ENCODE data around the gene BAZ2B. TPM values are rescaled to one million over a fixed set of nuclear protein-coding genes. Genes with fewer than 3 reads are reported as not detected.

BAZ2B gene
- total RNA-seq, 1 experiment from 2014 or later: 54.9 TPM

- no peak overlapping the region for H3K9ac ChIP-seq (ENCODE audit: extremely low read depth, insufficient read length, low read length)
- no peak overlapping the region for H3K27ac Mint-ChIP-seq
- H3K4me1 Mint-ChIP-seq: 0 out of 4 replicates have a peak, but pooled peaks cover 0 to 2% of the 10 kb centered on the region in 2 experiments
- H2BK120ac ChIP-seq (ENCODE audit: low read depth, low read length, poor library complexity, severe bottlenecking): no peak overlapping the region
- no peak overlapping the region for H3K18ac ChIP-seq (ENCODE audit: insufficient read length, low read depth, low read length)
- H2BK12ac ChIP-seq (ENCODE audit: insufficient read length, low read depth, low read length): no peak overlapping the region
- H3K27ac ChIP-seq (ENCODE audit: insufficient read length, low read depth, low read length): no peak overlapping the region
- no peak overlapping the region for H3K4me3 Mint-ChIP-seq
- H3K14ac ChIP-seq (ENCODE audit: insufficient read depth, low read length): no peak overlapping the region
- H4K8ac ChIP-seq (replicated peaks; ENCODE audit: insufficient read length, low read depth, low read length): no peak overlapping the region
- no peak overlapping the region for H3T11ph ChIP-seq (ENCODE audit: low read length)
- H3K23ac ChIP-seq (ENCODE audit: insufficient read length, low read depth, low read length): no peak overlapping the region
- no peak overlapping the region for H2BK15ac ChIP-seq (ENCODE audit: low read depth, low read length)
- H4K91ac ChIP-seq (ENCODE audit: insufficient read length, low read depth, low read length): no peak overlapping the region
- peaks cover 4 to 5% of the 10 kb centered on the region in 2 experiments; a peak in 2 of 5 replicates for H3K9me3 Mint-ChIP-seq
- H3K56ac ChIP-seq (ENCODE audit: insufficient read length, low read depth, low read length): no peak overlapping the region
- H3K4me2 ChIP-seq (ENCODE audit: insufficient read depth, insufficient read length, low read length): no peak overlapping the region
- no peaks in the 10 kb centered on the region for H4K20me1 ChIP-seq (ENCODE audit: control insufficient read depth, insufficient read depth, insufficient read length)
- no CpG with 5 or more reads among the region's 1 CpG for WGBS (ENCODE audit: extremely low coverage, insufficient read length, low lambda C conversion rate)
- no peaks in the 10 kb centered on the region for H3K9me3 ChIP-seq (ENCODE audit: control insufficient read depth, low read depth, low read length)
- H2AFZ ChIP-seq (ENCODE audit: low read length): no peak overlapping the region
- H3K27me3 ChIP-seq (ENCODE audit: insufficient read depth, low read length): no peaks in the 10 kb centered on the region
- H3K4ac ChIP-seq (ENCODE audit: low read depth, low read length): no peak overlapping the region
- H3K23me2 ChIP-seq (ENCODE audit: insufficient read length, low read depth, low read length, poor library complexity, severe bottlenecking): no peaks in the 10 kb centered on the region
- H3K27me3 Mint-ChIP-seq (ENCODE audit: low read depth): no peaks in the 10 kb centered on the region
- no peaks in the 10 kb centered on the region for H3K79me1 ChIP-seq (ENCODE audit: insufficient read depth, low read depth, low read length, poor library complexity, severe bottlenecking)
- no peak overlapping the region for H2BK20ac ChIP-seq (ENCODE audit: low read depth, low read length, poor library complexity, severe bottlenecking)
- H3K4me1 ChIP-seq (ENCODE audit: insufficient read depth, low read length): no peaks in the 10 kb centered on the region
- TF ChIP-seq, protein P1, sequence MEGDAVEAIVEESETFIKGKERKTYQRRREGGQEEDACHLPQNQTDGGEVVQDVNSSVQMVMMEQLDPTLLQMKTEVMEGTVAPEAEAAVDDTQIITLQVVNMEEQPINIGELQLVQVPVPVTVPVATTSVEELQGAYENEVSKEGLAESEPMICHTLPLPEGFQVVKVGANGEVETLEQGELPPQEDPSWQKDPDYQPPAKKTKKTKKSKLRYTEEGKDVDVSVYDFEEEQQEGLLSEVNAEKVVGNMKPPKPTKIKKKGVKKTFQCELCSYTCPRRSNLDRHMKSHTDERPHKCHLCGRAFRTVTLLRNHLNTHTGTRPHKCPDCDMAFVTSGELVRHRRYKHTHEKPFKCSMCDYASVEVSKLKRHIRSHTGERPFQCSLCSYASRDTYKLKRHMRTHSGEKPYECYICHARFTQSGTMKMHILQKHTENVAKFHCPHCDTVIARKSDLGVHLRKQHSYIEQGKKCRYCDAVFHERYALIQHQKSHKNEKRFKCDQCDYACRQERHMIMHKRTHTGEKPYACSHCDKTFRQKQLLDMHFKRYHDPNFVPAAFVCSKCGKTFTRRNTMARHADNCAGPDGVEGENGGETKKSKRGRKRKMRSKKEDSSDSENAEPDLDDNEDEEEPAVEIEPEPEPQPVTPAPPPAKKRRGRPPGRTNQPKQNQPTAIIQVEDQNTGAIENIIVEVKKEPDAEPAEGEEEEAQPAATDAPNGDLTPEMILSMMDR (conservative IDR thresholded peaks at IDR 0.05): no peak
- H3K36me3 Mint-ChIP-seq (ENCODE audit: insufficient read depth in 1 of 3, low read depth in 3 of 3): peaks cover 13 to 19% (median 13%) of the 10 kb centered on the region in 3 experiments
- no peak overlapping the region for H2BK5ac ChIP-seq (ENCODE audit: insufficient read length, low read length)
- H3K79me2 ChIP-seq (ENCODE audit: insufficient read depth, low read length): no peaks in the 10 kb centered on the region; the same call in 1 of the 2 replicates
- H4K5ac ChIP-seq (ENCODE audit: insufficient read length, low read depth, low read length): no peak overlapping the region
- no peak overlapping the region for H2AK5ac ChIP-seq (ENCODE audit: insufficient read length, low read length)
- no peak for DNase-seq
These were observed 114.6 kb downstream of the BAZ2B start for GRCh38 chr2:159501743-159502142.

Data from H9 (cell line).